ENCODE data around the gene GADD45GIP1. TPM values are rescaled to one million over a fixed set of nuclear protein-coding genes. Genes with fewer than 3 reads are reported as not detected.
A peak's percentile ranks its signal among the peaks of the same experiment; 100 is the strongest.
"Not testable (repeated sequence)": the region's sequence is repeated elsewhere in the genome, so short reads cannot be mapped to it uniquely, and the experiment has no call there.

GADD45GIP1 gene
- total and polyA plus RNA-seq, 4 donors = 15.3 to 40.6 (median 23.3) TPM

GRCh38 chr19:12983542-12984142 is 26.6 kb upstream of the GADD45GIP1 start:
- H3K27me3 ChIP-seq (ENCODE audit: control insufficient read depth in 1 of 2, insufficient read depth in 2 of 2, low read length in 1 of 2) = no peaks in the 10 kb centered on the region

GRCh38 chr19:12983091-12983490 is 26.1 kb upstream of the GADD45GIP1 start:
- Histone ChIP-seq H3K27me3 (ENCODE audit: control insufficient read depth in 1 of 2, insufficient read depth in 2 of 2, low read length in 1 of 2) (no peaks in the 10 kb centered on the region), H3K27ac (ENCODE audit: low read depth in 1 of 2, low read length in 2 of 2) (no peak overlapping the region), H3K4me3 (ENCODE audit: low read length in 2 of 2) (no peak overlapping the region), H3K4me1 (ENCODE audit: control insufficient read depth in 1 of 2, insufficient read depth in 2 of 2, low read length in 2 of 2) (no peaks in the 10 kb centered on the region), H3K36me3 (ENCODE audit: control insufficient read depth in 1 of 2, insufficient read depth in 2 of 2, low read length in 1 of 2) (no peaks in the 10 kb centered on the region), H3K9me3 (ENCODE audit: control insufficient read depth, low read length) (no peaks in the 10 kb centered on the region)
- 56 to 58% methylated on average over 10 of the region's 10 CpGs for WGBS, 2 donors
- ATAC-seq (ENCODE audit: low FRiP score) (no peak), DNase-seq (no peak)
- intact Hi-C loops (cut with DNase I) = loop anchor here in 1 of 2 donors (1.0 kb wide), 1 partner anchor 110 kb away; no protein-coding TSS in a partner anchor

More at GRCh38 chr19:12983542-12984142, 26.6 kb upstream of the GADD45GIP1 start:
- Histone ChIP-seq H3K4me1 (ENCODE audit: control insufficient read depth in 1 of 2, insufficient read depth in 2 of 2, low read length in 2 of 2) (no peaks in the 10 kb centered on the region), H3K9me3 (ENCODE audit: control insufficient read depth, low read length) (no peaks in the 10 kb centered on the region), H3K36me3 (ENCODE audit: control insufficient read depth in 1 of 2, insufficient read depth in 2 of 2, low read length in 1 of 2) (no peaks in the 10 kb centered on the region), H3K4me3 (ENCODE audit: low read length in 2 of 2) (no peak overlapping the region), H3K27ac (ENCODE audit: low read depth in 1 of 2, low read length in 2 of 2) (no peak overlapping the region)
- DNase-seq = peak; percentile 81 to 93
- intact Hi-C loops (cut with DNase I) = loop anchor here in 1 of 2 donors (1.0 kb wide), 1 partner anchor 110 kb away; no protein-coding TSS in a partner anchor
- ATAC-seq (ENCODE audit: low FRiP score) = peak; percentile 93
- 10 to 16% methylated on average over 32 to 51 of the region's 51 CpGs for WGBS, 2 donors

- intact Hi-C loops (cut with DNase I) = loop anchor here in 1 of 2 donors (1.0 kb wide), 1 partner anchor 111 kb away; no protein-coding TSS in a partner anchor
- no peak for ATAC-seq (ENCODE audit: low FRiP score)
- H3K9me3 ChIP-seq (ENCODE audit: control insufficient read depth, low read length) = no peaks in the 10 kb centered on the region
- H3K4me1 ChIP-seq (ENCODE audit: control insufficient read depth in 1 of 2, insufficient read depth in 2 of 2, low read length in 2 of 2) = no peaks in the 10 kb centered on the region
- DNase-seq = no peak
- 89 to 90% methylated on average over 6 of the region's 6 CpGs for WGBS, 2 donors
- H3K36me3 ChIP-seq (ENCODE audit: control insufficient read depth in 1 of 2, insufficient read depth in 2 of 2, low read length in 1 of 2) = no peaks in the 10 kb centered on the region
- H3K4me3 ChIP-seq (ENCODE audit: low read length in 2 of 2) = no peak overlapping the region
- H3K27ac ChIP-seq (ENCODE audit: low read depth in 1 of 2, low read length in 2 of 2) = no peak overlapping the region
- no peaks in the 10 kb centered on the region for H3K27me3 ChIP-seq (ENCODE audit: control insufficient read depth in 1 of 2, insufficient read depth in 2 of 2, low read length in 1 of 2)
Observed at GRCh38 chr19:12982648-12983047, 25.6 kb upstream of the GADD45GIP1 start.

GRCh38 chr19:12979974-12980373 is 23.0 kb upstream of the GADD45GIP1 start:
- intact Hi-C loops (cut with DNase I) = loop anchor here (2.0 to 10.0 kb wide), 4 partner anchors 115 to 605 kb away; no protein-coding TSS in a partner anchor
- Histone ChIP-seq H3K36me3 (ENCODE audit: control insufficient read depth in 1 of 2, insufficient read depth in 2 of 2, low read length in 1 of 2) (no peaks in the 10 kb centered on the region), H3K9me3 (ENCODE audit: control insufficient read depth, low read length) (no peaks in the 10 kb centered on the region), H3K4me1 (ENCODE audit: control insufficient read depth in 1 of 2, insufficient read depth in 2 of 2, low read length in 2 of 2) (no peaks in the 10 kb centered on the region), H3K27ac (ENCODE audit: low read depth in 1 of 2, low read length in 2 of 2) (no peak overlapping the region), H3K4me3 (ENCODE audit: low read length in 2 of 2) (no peak overlapping the region), H3K27me3 (ENCODE audit: control insufficient read depth in 1 of 2, insufficient read depth in 2 of 2, low read length in 1 of 2) (no peaks in the 10 kb centered on the region)
- WGBS, 2 donors = 92 to 96% methylated on average over 3 of the region's 3 CpGs
- DNase-seq (no peak), ATAC-seq (ENCODE audit: low FRiP score) (no peak)

GRCh38 chr19:12976109-12976508 is 19.1 kb upstream of the GADD45GIP1 start:
- H3K4me1 ChIP-seq (ENCODE audit: control insufficient read depth in 1 of 2, insufficient read depth in 2 of 2, low read length in 2 of 2); H3K36me3 ChIP-seq (ENCODE audit: control insufficient read depth in 1 of 2, insufficient read depth in 2 of 2, low read length in 1 of 2); DNase-seq; H3K9me3 ChIP-seq (ENCODE audit: control insufficient read depth, low read length); H3K27ac ChIP-seq (ENCODE audit: low read depth in 1 of 2, low read length in 2 of 2); ATAC-seq (ENCODE audit: low FRiP score); H3K4me3 ChIP-seq (ENCODE audit: low read length in 2 of 2); H3K27me3 ChIP-seq (ENCODE audit: control insufficient read depth in 1 of 2, insufficient read depth in 2 of 2, low read length in 1 of 2): not testable (repeated sequence)
- whole genome bisulfite sequencing, 2 donors = 81 to 86% methylated on average over 7 of the region's 7 CpGs
- intact Hi-C loops (cut with DNase I) = loop anchor here (5.0 to 10.0 kb wide), 2 partner anchors 291 to 609 kb away; no protein-coding TSS in a partner anchor

GRCh38 chr19:12975221-12975741 is 18.3 kb upstream of the GADD45GIP1 start:
- Histone ChIP-seq H3K27me3 (ENCODE audit: control insufficient read depth in 1 of 2, insufficient read depth in 2 of 2, low read length in 1 of 2) (no peaks in the 10 kb centered on the region), H3K4me1 (ENCODE audit: control insufficient read depth in 1 of 2, insufficient read depth in 2 of 2, low read length in 2 of 2) (no peaks in the 10 kb centered on the region), H3K36me3 (ENCODE audit: control insufficient read depth in 1 of 2, insufficient read depth in 2 of 2, low read length in 1 of 2) (no peaks in the 10 kb centered on the region), H3K9me3 (ENCODE audit: control insufficient read depth, low read length) (no peaks in the 10 kb centered on the region), H3K4me3 (ENCODE audit: low read length in 2 of 2) (no peak overlapping the region), H3K27ac (ENCODE audit: low read depth in 1 of 2, low read length in 2 of 2) (no peak overlapping the region)
- DNase-seq = no peak
- ATAC-seq (ENCODE audit: low FRiP score) = no peak
- intact Hi-C loops (cut with DNase I) = loop anchor here (5.0 to 10.0 kb wide), 2 partner anchors 292 to 610 kb away; no protein-coding TSS in a partner anchor
- WGBS, 2 donors = 72 to 73% methylated on average over 14 to 17 of the region's 17 CpGs

- Histone ChIP-seq H3K36me3 (ENCODE audit: control insufficient read depth in 1 of 2, insufficient read depth in 2 of 2, low read length in 1 of 2) (no peaks in the 10 kb centered on the region), H3K27me3 (ENCODE audit: control insufficient read depth in 1 of 2, insufficient read depth in 2 of 2, low read length in 1 of 2) (no peaks in the 10 kb centered on the region), H3K4me1 (ENCODE audit: control insufficient read depth in 1 of 2, insufficient read depth in 2 of 2, low read length in 2 of 2) (no peaks in the 10 kb centered on the region), H3K27ac (ENCODE audit: low read depth in 1 of 2, low read length in 2 of 2) (no peak overlapping the region), H3K4me3 (ENCODE audit: low read length in 2 of 2) (no peak overlapping the region), H3K9me3 (ENCODE audit: control insufficient read depth, low read length) (no peaks in the 10 kb centered on the region)
- no peak for DNase-seq
- ATAC-seq (ENCODE audit: low FRiP score) = no peak
- intact Hi-C loops (cut with DNase I) = loop anchor here (5.0 to 10.0 kb wide), 2 partner anchors 293 to 610 kb away; no protein-coding TSS in a partner anchor
- WGBS, 2 donors = 82 to 83% methylated on average over 18 to 19 of the region's 19 CpGs
Observed at GRCh38 chr19:12974301-12975220, 17.5 kb upstream of the GADD45GIP1 start.

GRCh38 chr19:12973236-12973635 is 16.2 kb upstream of the GADD45GIP1 start:
- Histone ChIP-seq H3K4me3 (ENCODE audit: low read length in 2 of 2) (no peak overlapping the region), H3K36me3 (ENCODE audit: control insufficient read depth in 1 of 2, insufficient read depth in 2 of 2, low read length in 1 of 2) (no peaks in the 10 kb centered on the region), H3K27me3 (ENCODE audit: control insufficient read depth in 1 of 2, insufficient read depth in 2 of 2, low read length in 1 of 2) (no peaks in the 10 kb centered on the region), H3K27ac (ENCODE audit: low read depth in 1 of 2, low read length in 2 of 2) (no peak overlapping the region), H3K4me1 (ENCODE audit: control insufficient read depth in 1 of 2, insufficient read depth in 2 of 2, low read length in 2 of 2) (no peaks in the 10 kb centered on the region), H3K9me3 (ENCODE audit: control insufficient read depth, low read length) (no peaks in the 10 kb centered on the region)
- WGBS, 2 donors = 91% methylated on average over 16 of the region's 16 CpGs
- DNase-seq (no peak), ATAC-seq (ENCODE audit: low FRiP score) (no peak)
- intact Hi-C loops (cut with DNase I) = loop anchor here (10.0 kb wide), 1 partner anchor 612 kb away; no protein-coding TSS in a partner anchor
